Measurements from ENCODE around the gene ARL2BP. TPM values are rescaled to one million over a fixed set of nuclear protein-coding genes. Genes with fewer than 3 reads are reported as not detected.

The ARL2BP gene
- total RNA-seq, 1 donor from 2014 or later: 41.5 TPM

- H3K4me1 Mint-ChIP-seq: no peaks in the 10 kb centered on the region
- Histone ChIP-seq H3K4me3 (no peak overlapping the region), H3K4me2 (no peak overlapping the region), H4K20me1 (ENCODE audit: low read depth) (no peaks in the 10 kb centered on the region), H3K79me2 (ENCODE audit: low read depth) (no peaks in the 10 kb centered on the region), H3K27me3 (no peaks in the 10 kb centered on the region), H3K4me1 (no peaks in the 10 kb centered on the region), H3K36me3 (peaks cover 30% of the 10 kb centered on the region), H2AFZ (replicated peaks) (no peak overlapping the region), H3K27ac (no peak overlapping the region), H3K9me3 (ENCODE audit: low read depth) (no peaks in the 10 kb centered on the region), H3K9ac (no peak overlapping the region), H3F3A (ENCODE audit: low read depth) (no peaks in the 10 kb centered on the region)
- TF ChIP-seq EZH2phosphoT487 (IDR thresholded peaks at IDR 0.05): no peak
- no peak for TF ChIP-seq EZH2 (IDR thresholded peaks at IDR 0.05)
- no peak for TF ChIP-seq CTCF (IDR thresholded peaks at IDR 0.05)
- peaks cover 75% of the 10 kb centered on the region for H3K36me3 Mint-ChIP-seq
- no peak overlapping the region for H3K4me3 Mint-ChIP-seq
- DNase-seq (ENCODE audit: low spot score): no peak
- H3K27ac Mint-ChIP-seq: no peak overlapping the region
- H3K9me3 Mint-ChIP-seq: peaks cover 28% of the 10 kb centered on the region
- H3K27me3 Mint-ChIP-seq (ENCODE audit: insufficient read depth, low read depth): no peaks in the 10 kb centered on the region
These were observed 28.1 kb upstream of the ARL2BP start for GRCh38 chr16:57216968-57217367.

- Mint-ChIP-seq H3K36me3 (peaks cover 57% of the 10 kb centered on the region), H3K4me1 (no peaks in the 10 kb centered on the region), H3K9me3 (peaks cover 18% of the 10 kb centered on the region), H3K27me3 (ENCODE audit: insufficient read depth, low read depth) (no peaks in the 10 kb centered on the region), H3K4me3 (no peak overlapping the region), H3K27ac (no peak overlapping the region)
- H3K79me2 ChIP-seq (ENCODE audit: low read depth): no peaks in the 10 kb centered on the region
- no peak overlapping the region for H3K4me3 ChIP-seq
- peaks cover 18% of the 10 kb centered on the region for H3K36me3 ChIP-seq
- H4K20me1 ChIP-seq (ENCODE audit: low read depth): no peaks in the 10 kb centered on the region
- H3K27me3 ChIP-seq: no peaks in the 10 kb centered on the region
- no peaks in the 10 kb centered on the region for H3K9me3 ChIP-seq (ENCODE audit: low read depth)
- no peak overlapping the region for H3K9ac ChIP-seq
- DNase-seq (ENCODE audit: low spot score): no peak
- H3K27ac ChIP-seq: no peak overlapping the region
- no peak overlapping the region for H2AFZ ChIP-seq (replicated peaks)
- TF ChIP-seq EZH2 (IDR thresholded peaks at IDR 0.05): no peak
- no peak for TF ChIP-seq CTCF (IDR thresholded peaks at IDR 0.05)
- TF ChIP-seq EZH2phosphoT487 (IDR thresholded peaks at IDR 0.05): no peak
- H3K4me1 ChIP-seq: no peaks in the 10 kb centered on the region
- H3K4me2 ChIP-seq: no peak overlapping the region
- no peaks in the 10 kb centered on the region for H3F3A ChIP-seq (ENCODE audit: low read depth)
These were observed 22.0 kb upstream of the ARL2BP start for GRCh38 chr16:57223057-57223456.

GRCh38 chr16:57224651-57225335, 20.3 kb upstream of the ARL2BP start:
- Histone ChIP-seq H3K4me2 (no peak overlapping the region), H3K36me3 (peaks cover 14% of the 10 kb centered on the region), H3K27ac (no peak overlapping the region), H4K20me1 (ENCODE audit: low read depth) (no peaks in the 10 kb centered on the region), H3K9ac (no peak overlapping the region), H3K4me1 (no peaks in the 10 kb centered on the region), H3K4me3 (no peak overlapping the region), H3F3A (ENCODE audit: low read depth) (no peaks in the 10 kb centered on the region), H3K79me2 (ENCODE audit: low read depth) (no peaks in the 10 kb centered on the region), H2AFZ (replicated peaks) (no peak overlapping the region), H3K27me3 (no peaks in the 10 kb centered on the region), H3K9me3 (ENCODE audit: low read depth) (no peaks in the 10 kb centered on the region)
- no peaks in the 10 kb centered on the region for H3K27me3 Mint-ChIP-seq (ENCODE audit: insufficient read depth, low read depth)
- no peak overlapping the region for H3K27ac Mint-ChIP-seq
- H3K4me3 Mint-ChIP-seq: no peak overlapping the region
- peaks cover 4% of the 10 kb centered on the region for H3K9me3 Mint-ChIP-seq
- H3K4me1 Mint-ChIP-seq: no peaks in the 10 kb centered on the region
- DNase-seq (ENCODE audit: low spot score): no peak
- H3K36me3 Mint-ChIP-seq: peaks cover 43% of the 10 kb centered on the region
- no peak for TF ChIP-seq EZH2 (IDR thresholded peaks at IDR 0.05)
- no peak for TF ChIP-seq EZH2phosphoT487 (IDR thresholded peaks at IDR 0.05)
- TF ChIP-seq CTCF (IDR thresholded peaks at IDR 0.05): no peak
